WTC11 (cell line): Measurements from ENCODE around the gene C10orf67. TPM values are rescaled to one million over a fixed set of nuclear protein-coding genes. Genes with fewer than 3 reads are reported as not detected.
A peak's percentile ranks its signal among the peaks of the same experiment; 100 is the strongest.

ENCODE experiments used
- ATAC-seq: fragments of 200-7000 bp; cut with Tn5 transposase; 2 replicates; pipeline ENCODE4 v1.10.0; 2021; ENCODE audit warnings: mild to moderate bottlenecking, moderate library complexity
- CTCF ChIA-PET: fragments of 300-600 bp; sonication (Branson Sonifier 250); formaldehyde crosslinking; loops from one replicate; lab custom pipeline; 2021; ENCODE audit warnings: antibody characterized with exemption; lab: Charles Lee
- POLR2A ChIA-PET: fragments of 350-600 bp; sonication (Branson Sonifier 250); formaldehyde crosslinking; loops from one replicate; lab custom pipeline; 2021; ENCODE audit warnings: antibody characterized with exemption; lab: Charles Lee
- DNase-seq: peaks from one replicate; pipeline ENCODE4 v3.0.0; 2021; ENCODE audit warnings: low spot score
- H3K27ac Mint-ChIP-seq: 2 replicates; pipeline ENCODE4 v1.8.0; 2021; ENCODE audit warnings: mixed read lengths
- H3K27me3 Mint-ChIP-seq: 2 replicates; pipeline ENCODE4 v1.8.0; 2021; ENCODE audit warnings: low read depth, mild to moderate bottlenecking, moderate library complexity, mixed read lengths
- H3K36me3 Mint-ChIP-seq: 2 replicates; pipeline ENCODE4 v1.8.0; 2021; ENCODE audit warnings: mixed read lengths
- H3K4me1 Mint-ChIP-seq: 2 replicates; pipeline ENCODE4 v1.8.0; 2022; ENCODE audit warnings: mixed read lengths
- H3K4me3 Mint-ChIP-seq: 2 replicates; pipeline ENCODE4 v1.8.0; 2021; ENCODE audit warnings: mild to moderate bottlenecking, moderate library complexity, mixed read lengths
- H3K9me3 Mint-ChIP-seq: 2 replicates; pipeline ENCODE4 v1.8.0; 2021; ENCODE audit warnings: mixed read lengths
- AFF4 ChIP-seq: sonication (generic); formaldehyde crosslinking; IDR thresholded peaks from 2 replicates; pipeline ENCODE4 v1.8.1; 2023; ENCODE audit warnings: mild to moderate bottlenecking, missing genetic modification reagents, borderline replicate concordance
- CREB1 ChIP-seq: sonication (generic); formaldehyde crosslinking; IDR thresholded peaks from 2 replicates; pipeline ENCODE4 v1.8.0; 2023; ENCODE audit warnings: mild to moderate bottlenecking, missing genetic modification reagents
- EMX1 ChIP-seq: fragments of 250-450 bp; sonication (Bioruptor Pico); IDR thresholded peaks from 2 replicates; pipeline ENCODE4 v1.8.0; 2021; ENCODE audit warnings: mild to moderate bottlenecking
- ERG ChIP-seq: fragments of 250-450 bp; sonication (Bioruptor Pico); IDR thresholded peaks from 2 replicates; pipeline ENCODE4 v1.8.0; 2021; ENCODE audit warnings: mild to moderate bottlenecking
- FOXP1 ChIP-seq: sonication (generic); formaldehyde crosslinking; IDR thresholded peaks from 2 replicates; pipeline ENCODE4 v1.8.0; 2022; ENCODE audit warnings: missing genetic modification reagents, mild to moderate bottlenecking, moderate library complexity, borderline replicate concordance
- IRF1 ChIP-seq: sonication (generic); formaldehyde crosslinking; IDR thresholded peaks from 2 replicates; pipeline ENCODE4 v1.8.0; 2023; ENCODE audit warnings: missing genetic modification reagents
- JAZF1 ChIP-seq: fragments of 250-450 bp; sonication (Bioruptor Pico); IDR thresholded peaks from 2 replicates; pipeline ENCODE4 v1.9.0; 2021; ENCODE audit warnings: moderate library complexity, mild to moderate bottlenecking, inconsistent platforms
- KAT7 ChIP-seq: sonication (generic); formaldehyde crosslinking; IDR thresholded peaks from 2 replicates; pipeline ENCODE4 v1.8.1; 2023; ENCODE audit warnings: missing genetic modification reagents, mild to moderate bottlenecking, borderline replicate concordance
- MAX ChIP-seq: sonication (generic); formaldehyde crosslinking; IDR thresholded peaks from 2 replicates; pipeline ENCODE4 v1.8.0; 2022; ENCODE audit warnings: mild to moderate bottlenecking, missing genetic modification reagents
- MXD4 ChIP-seq: fragments of 250-450 bp; sonication (Bioruptor Pico); IDR thresholded peaks from 2 replicates; pipeline ENCODE4 v1.8.0; 2021; ENCODE audit warnings: mild to moderate bottlenecking, moderate library complexity, borderline replicate concordance
- NR1H2 ChIP-seq: sonication (generic); formaldehyde crosslinking; IDR thresholded peaks from 2 replicates; pipeline ENCODE4 v1.9.0; 2021; ENCODE audit warnings: mild to moderate bottlenecking, moderate library complexity, missing genetic modification reagents
- NR2C2 ChIP-seq: sonication (generic); formaldehyde crosslinking; IDR thresholded peaks from 2 replicates; pipeline ENCODE4 v1.8.0; 2022; ENCODE audit warnings: mild to moderate bottlenecking, missing genetic modification reagents
- RORB ChIP-seq: fragments of 250-450 bp; sonication (Bioruptor Pico); IDR thresholded peaks from 2 replicates; pipeline ENCODE4 v1.9.0; 2021; ENCODE audit warnings: mild to moderate bottlenecking
- SOX15 ChIP-seq: fragments of 250-450 bp; sonication (Bioruptor Pico); IDR thresholded peaks from 2 replicates; pipeline ENCODE4 v1.9.0; 2021; ENCODE audit warnings: mild to moderate bottlenecking
- SP1 ChIP-seq: sonication (generic); formaldehyde crosslinking; conservative IDR thresholded peaks from 2 replicates; pipeline ENCODE4 v1.8.1; 2022; ENCODE audit warnings: missing genetic modification reagents
- TCF7 ChIP-seq: sonication (generic); formaldehyde crosslinking; IDR thresholded peaks from 2 replicates; pipeline ENCODE4 v1.8.0; 2022; ENCODE audit warnings: mild to moderate bottlenecking, low read depth, missing genetic modification reagents, moderate library complexity
- ZNF121 ChIP-seq: sonication (generic); formaldehyde crosslinking; IDR thresholded peaks from 2 replicates; pipeline ENCODE4 v1.8.0; 2023; ENCODE audit warnings: missing genetic modification reagents
- ZNF138 ChIP-seq: sonication (generic); formaldehyde crosslinking; conservative IDR thresholded peaks from 2 replicates; pipeline ENCODE4 v1.8.1; 2022; ENCODE audit warnings: mild to moderate bottlenecking, moderate library complexity, missing genetic modification reagents
- ZNF219 ChIP-seq: sonication (generic); formaldehyde crosslinking; IDR thresholded peaks from 2 replicates; pipeline ENCODE4 v1.8.0; 2023; ENCODE audit warnings: missing genetic modification reagents, mild to moderate bottlenecking, borderline replicate concordance
- ZNF232 ChIP-seq: sonication (generic); formaldehyde crosslinking; IDR thresholded peaks from 2 replicates; pipeline ENCODE4 v1.8.0; 2022; ENCODE audit warnings: mild to moderate bottlenecking, missing genetic modification reagents
- ZNF281 ChIP-seq: sonication (generic); formaldehyde crosslinking; IDR thresholded peaks from 2 replicates; pipeline ENCODE4 v1.8.0; 2023; ENCODE audit warnings: mild to moderate bottlenecking, missing genetic modification reagents
- ZNF671 ChIP-seq: fragments of 250-450 bp; sonication (Bioruptor Pico); IDR thresholded peaks from 2 replicates; pipeline ENCODE4 v1.8.0; 2021; ENCODE audit warnings: mild to moderate bottlenecking
- total RNA-seq: library from RNA; stranded (reverse); gene quantifications from 3 replicates; pipeline ENCODE4 v1.2.3, GENCODE V29; 2021

The C10orf67 gene
- total RNA-seq, 1 experiment from 2014 or later, result not detected

- no peak for TF ChIP-seq SOX15
- TF ChIP-seq NR2C2 (CRISPR knock-in tag), result no peak
Observed at GRCh38 chr10:23201837-23202236, 142.8 kb downstream of the C10orf67 start (continued).

- DNase-seq (no peak), ATAC-seq (no peak)
- TF ChIP-seq ZNF671 (CRISPR knock-in tag) (no peak), ZNF138 (CRISPR knock-in tag) (no peak), ZNF121 (CRISPR knock-in tag) (no peak), CREB1 (no peak), AFF4 (CRISPR knock-in tag) (no peak), IRF1 (CRISPR knock-in tag) (no peak), ZNF232 (no peak), ZNF219 (CRISPR knock-in tag) (no peak), MXD4 (CRISPR knock-in tag) (no peak), RORB (CRISPR knock-in tag) (no peak), SP1 (CRISPR knock-in tag) (no peak), EMX1 (CRISPR knock-in tag) (no peak), ZNF281 (CRISPR knock-in tag) (no peak), FOXP1 (no peak), MAX (CRISPR knock-in tag) (no peak), ERG (no peak), NR1H2 (no peak), JAZF1 (CRISPR knock-in tag) (no peak), KAT7 (CRISPR knock-in tag) (no peak), TCF7 (CRISPR knock-in tag) (no peak)
- no peaks in the 10 kb centered on the region for H3K36me3 Mint-ChIP-seq
- no peaks in the 10 kb centered on the region for H3K9me3 Mint-ChIP-seq
- H3K27ac Mint-ChIP-seq, result no peak overlapping the region
- peaks cover 100% of the 10 kb centered on the region for H3K27me3 Mint-ChIP-seq
- 0 out of 2 replicates have a peak overlapping the region, but pooled peaks have one; percentile 61 for H3K4me3 Mint-ChIP-seq
- ChIA-PET CTCF (interaction anchor here (0.9 to 2.6 kb wide), 4 partner anchors 8 to 137 kb away, joined by 3 to 10 read pairs (median 6); partner anchors contain the start of gene PTF1A), POLR2A (no interaction called here)
- peaks cover 52% of the 10 kb centered on the region for H3K4me1 Mint-ChIP-seq
Observed at GRCh38 chr10:23200997-23201652, 143.5 kb downstream of the C10orf67 start.
